MCF 10A (cell line): ENCODE measurements around the gene PLXNB3. TPM values are rescaled to one million over a fixed set of nuclear protein-coding genes. Genes with fewer than 3 reads are reported as not detected.

ENCODE experiments used
- BruUV-seq: library from RNA; stranded (reverse); fragments of 400-500 nt; replicated peaks from 2 replicates; lab custom pipeline; 2021; lab: Mats Ljungman, UMichigan
- CTCF ChIA-PET: fragments of 300-600 bp; sonication (Branson Sonifier 250); formaldehyde crosslinking; extraction: SDS; loops from one replicate; lab custom pipeline; 2021; ENCODE audit warnings: antibody characterized with exemption, inconsistent platforms; lab: Yijun Ruan, JAX
- POLR2A ChIA-PET: fragments of 300-600, 350-650 bp; sonication (Branson Sonifier 250); formaldehyde crosslinking; extraction: SDS; loops from one replicate; lab custom pipeline; 2020; ENCODE audit warnings: antibody characterized with exemption, inconsistent platforms; lab: Yijun Ruan, JAX
- DNase-seq: peaks from one replicate; pipeline ENCODE4 v3.0.0-alpha.2; 2018; ENCODE audit not compliant: unreplicated experiment
- H3K27ac Mint-ChIP-seq: one replicate; pipeline ENCODE4 v1.8.0; 2022; ENCODE audit warnings: mild to moderate bottlenecking, low read depth, mixed read lengths; ENCODE audit not compliant: unreplicated experiment
- H3K27me3 Mint-ChIP-seq: one replicate; pipeline ENCODE4 v1.8.0; 2022; ENCODE audit warnings: mixed read lengths; ENCODE audit not compliant: insufficient read depth, unreplicated experiment
- H3K36me3 Mint-ChIP-seq: one replicate; pipeline ENCODE4 v1.8.0; 2022; ENCODE audit warnings: mild to moderate bottlenecking, moderate library complexity, mixed read lengths; ENCODE audit not compliant: insufficient read depth, unreplicated experiment
- H3K4me1 Mint-ChIP-seq: one replicate; pipeline ENCODE4 v1.8.0; 2022; ENCODE audit warnings: mixed read lengths; ENCODE audit not compliant: insufficient read depth, unreplicated experiment
- H3K4me3 Mint-ChIP-seq: one replicate; pipeline ENCODE4 v1.8.0; 2022; ENCODE audit warnings: mild to moderate bottlenecking, moderate library complexity, mixed read lengths; ENCODE audit not compliant: unreplicated experiment
- H3K9me3 Mint-ChIP-seq: one replicate; pipeline ENCODE4 v1.8.0; 2022; ENCODE audit warnings: mixed read lengths; ENCODE audit not compliant: unreplicated experiment
- CTCF ChIP-seq: fragments of 200-600 bp; IDR thresholded peaks from one replicate; pipeline ENCODE4 v1.8.0; 2022; ENCODE audit warnings: antibody characterized with exemption, mild to moderate bottlenecking; ENCODE audit not compliant: unreplicated experiment
- intact Hi-C: fragments of 100-400 bp; cut with micrococcal nuclease; formaldehyde crosslinking; loops from 2 replicates; pipeline ENCODE4 v1.14.1; 2022
- total RNA-seq: library from RNA; stranded (reverse); gene quantifications from 2 replicates; pipeline ENCODE4 v1.2.3, GENCODE V29; 2022

Gene PLXNB3
- total RNA-seq, 1 experiment from 2014 or later = 7.2 TPM

DNA sequence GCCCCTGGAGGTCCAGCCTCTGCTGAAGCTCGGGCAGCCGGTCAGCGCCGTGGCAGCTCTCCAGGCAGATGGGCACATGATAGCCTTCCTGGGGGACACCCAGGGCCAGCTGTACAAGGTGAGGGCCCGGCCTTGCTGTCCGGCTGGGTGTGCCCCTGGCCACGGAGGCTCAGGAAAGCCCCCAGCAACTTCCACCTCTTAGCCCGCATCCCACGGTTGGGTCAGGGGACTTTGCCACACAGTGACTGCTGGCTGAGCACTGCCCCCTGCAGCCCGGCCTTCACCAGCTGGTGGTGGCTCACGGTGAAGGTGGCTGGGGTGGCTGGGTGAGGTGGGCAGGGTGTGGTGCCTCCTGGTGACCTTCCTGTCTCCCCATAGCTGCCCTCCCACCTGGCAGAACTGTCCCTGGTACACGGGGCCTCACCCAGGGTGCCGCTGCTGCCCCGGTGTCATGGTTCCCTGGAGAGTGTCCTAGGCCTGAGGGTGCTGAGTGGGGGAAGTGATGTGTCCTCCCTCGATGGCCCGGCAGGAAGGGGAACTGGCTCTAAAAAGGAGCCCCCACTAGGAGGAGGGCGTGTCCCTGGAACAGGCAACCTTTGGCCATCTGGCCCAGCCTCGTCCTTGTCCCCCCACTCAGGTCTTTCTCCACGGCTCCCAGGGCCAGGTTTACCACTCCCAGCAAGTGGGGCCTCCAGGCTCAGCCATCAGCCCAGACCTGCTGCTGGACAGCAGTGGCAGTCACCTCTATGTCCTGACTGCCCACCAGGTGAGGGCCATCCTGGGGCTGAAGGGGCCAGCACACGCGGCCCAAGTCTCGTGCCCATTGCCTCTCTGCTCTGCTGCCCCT is 4.5 kb downstream of the PLXNB3 start:
- H3K27ac Mint-ChIP-seq = no peak overlapping the region
- BruUV-seq = no TSS peak
- H3K9me3 Mint-ChIP-seq = no peaks in the 10 kb centered on the region
- no peak for TF ChIP-seq CTCF
- ChIA-PET CTCF (interaction anchor here (6.6 kb wide), 1 partner anchor 181 kb away, joined by 51 read pairs; no protein-coding TSS in a partner anchor), POLR2A (no interaction called here)
- no peak overlapping the region for H3K4me3 Mint-ChIP-seq
- H3K4me1 Mint-ChIP-seq = peaks cover 6% of the 10 kb centered on the region
- no peaks in the 10 kb centered on the region for H3K27me3 Mint-ChIP-seq
- no peaks in the 10 kb centered on the region for H3K36me3 Mint-ChIP-seq
- DNase-seq = no peak
- intact Hi-C loops = no loop called here

DNA sequence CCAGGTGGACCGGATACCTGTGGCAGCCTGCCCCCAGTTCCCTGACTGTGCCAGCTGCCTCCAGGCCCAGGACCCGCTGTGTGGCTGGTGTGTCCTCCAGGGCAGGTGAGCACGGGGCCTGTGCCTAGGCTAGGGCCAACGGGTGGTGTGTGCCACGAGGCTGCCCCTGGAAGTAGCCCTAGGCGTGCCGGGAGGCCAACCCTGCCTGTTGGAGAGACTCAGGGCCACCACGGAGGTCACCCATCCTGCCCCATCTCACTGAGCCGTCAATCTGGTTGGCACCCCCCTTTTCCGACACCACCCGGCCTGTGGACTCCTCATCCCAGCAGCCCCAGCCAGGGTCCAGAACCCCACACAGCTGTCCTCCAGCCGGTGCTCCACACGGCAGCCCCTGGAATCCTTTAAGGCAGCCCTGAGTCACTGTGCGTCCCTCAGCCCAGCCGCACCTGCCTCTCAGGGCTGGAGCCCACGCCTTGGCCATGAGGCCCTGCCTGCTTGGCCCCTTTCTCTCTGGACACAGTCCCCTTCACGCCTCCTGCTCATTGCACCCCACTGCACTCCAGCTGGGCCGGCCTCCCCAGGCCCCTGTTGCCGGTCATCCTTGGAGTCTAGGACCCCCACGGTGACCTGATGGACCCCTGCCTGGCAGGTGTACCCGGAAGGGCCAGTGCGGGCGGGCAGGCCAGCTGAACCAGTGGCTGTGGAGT is 5.3 kb downstream of the PLXNB3 start:
- no peaks in the 10 kb centered on the region for H3K36me3 Mint-ChIP-seq
- no peak for DNase-seq
- no peak for TF ChIP-seq CTCF
- POLR2A ChIA-PET = no interaction called here
- no peaks in the 10 kb centered on the region for H3K27me3 Mint-ChIP-seq
- no peaks in the 10 kb centered on the region for H3K9me3 Mint-ChIP-seq
- BruUV-seq = no TSS peak
- intact Hi-C loops = no loop called here
- CTCF ChIA-PET = interaction anchor here (1.0 kb wide), 1 partner anchor 201 kb away, joined by 3 read pairs; no protein-coding TSS in a partner anchor
- H3K4me1 Mint-ChIP-seq = peaks cover under 1% of the 10 kb centered on the region
- H3K27ac Mint-ChIP-seq = no peak overlapping the region
- no peak overlapping the region for H3K4me3 Mint-ChIP-seq

GRCh38 chrX:153769865-153770600 is 6.0 kb downstream of the PLXNB3 start:
- Mint-ChIP-seq H3K4me3 (no peak overlapping the region), H3K27ac (no peak overlapping the region), H3K4me1 (no peaks in the 10 kb centered on the region), H3K27me3 (no peaks in the 10 kb centered on the region), H3K9me3 (no peaks in the 10 kb centered on the region), H3K36me3 (no peaks in the 10 kb centered on the region)
- no TSS peak for BruUV-seq
- ChIA-PET CTCF (interaction anchor here (1.0 kb wide), 1 partner anchor 200 kb away, joined by 3 read pairs; no protein-coding TSS in a partner anchor), POLR2A (no interaction called here)
- TF ChIP-seq CTCF = no peak
- no peak for DNase-seq
- intact Hi-C loops = no loop called here
